Tibial nerve (tissue), 4 donors: ENCODE results near the gene MROH8. TPM values are rescaled to one million over a fixed set of nuclear protein-coding genes. Genes with fewer than 3 reads are reported as not detected.

Experiments
- DNase-seq, 2 donors: peaks; one replicate each; pipeline ENCODE4 v3.0.0-alpha.2; 2019; ENCODE audit warnings: low spot score in 2 of 2
- H3K27ac ChIP-seq, 4 donors: fragments of 200-600 bp; sonication (generic) in 3 of 4; one replicate each; pipeline ENCODE4 v1.5.1; 2017 to 2019; ENCODE audit warnings: mild to moderate bottlenecking in 1 of 4
- H3K27me3 ChIP-seq, 2 donors: fragments of 200-600 bp; sonication (generic) in 1 of 2; one replicate each; pipeline versions ENCODE4 v1.5.1 to v1.6.0; 2017 to 2019
- H3K36me3 ChIP-seq, 3 donors: fragments of 200-600 bp; sonication (generic); one replicate each; pipeline ENCODE4 v1.5.1; 2018 to 2019
- H3K4me1 ChIP-seq, 4 donors: fragments of 200-600 bp; sonication (generic) in 3 of 4; one replicate each; pipeline ENCODE4 v1.5.1; 2017 to 2019
- H3K4me3 ChIP-seq, 4 donors: fragments of 200-600 bp; sonication (generic) in 3 of 4; one replicate each; pipeline ENCODE4 v1.5.1; 2017 to 2019; ENCODE audit warnings: mild to moderate bottlenecking in 1 of 4, moderate library complexity in 1 of 4
- H3K9me3 ChIP-seq, 4 donors: fragments of 200-600 bp; sonication (generic) in 3 of 4; one replicate each; pipeline ENCODE4 v1.5.1; 2017 to 2019
- EP300 ChIP-seq, 2 donors: sonication (generic); formaldehyde crosslinking; IDR thresholded peaks; one replicate each; pipeline ENCODE4 v1.6.1; 2017; ENCODE audit warnings: antibody characterized with exemption in 2 of 2, mild to moderate bottlenecking in 1 of 2
- POLR2A ChIP-seq, 2 donors: fragments of 450-650 bp; IDR thresholded peaks; one replicate each; pipeline ENCODE4 v1.6.1; 2017; ENCODE audit warnings: antibody characterized with exemption in 2 of 2, mild to moderate bottlenecking in 2 of 2, moderate library complexity in 2 of 2
- WGBS, 2 donors: methylation state at CpG; one replicate each; pipeline ENCODE4 v1.1.5; 2018; 5-methylcytosine and 5-hydroxymethylcytosine counted together
- total RNA-seq, 4 donors: library from RNA; depleted of rRNA; stranded (reverse); fragments of >200 nt; gene quantifications; one replicate each; pipeline ENCODE4 v1.1.0, GENCODE V29; 2016
- TF ChIP-seq, protein P1 (sequence below), 5 experiments: fragments of 200-600 bp in 3 of 5; fragments of 450-650 bp in 2 of 5; sonication (generic) in 3 of 5; IDR thresholded peaks; one replicate each; pipeline ENCODE4 v1.5.1; 2016 to 2019; ENCODE audit warnings: antibody characterized with exemption in 5 of 5, mild to moderate bottlenecking in 3 of 5, moderate library complexity in 2 of 5

The MROH8 gene
- total RNA-seq, result 1 to 10 TPM; 1.9 to 2.7 (median 2.4) TPM

DNA sequence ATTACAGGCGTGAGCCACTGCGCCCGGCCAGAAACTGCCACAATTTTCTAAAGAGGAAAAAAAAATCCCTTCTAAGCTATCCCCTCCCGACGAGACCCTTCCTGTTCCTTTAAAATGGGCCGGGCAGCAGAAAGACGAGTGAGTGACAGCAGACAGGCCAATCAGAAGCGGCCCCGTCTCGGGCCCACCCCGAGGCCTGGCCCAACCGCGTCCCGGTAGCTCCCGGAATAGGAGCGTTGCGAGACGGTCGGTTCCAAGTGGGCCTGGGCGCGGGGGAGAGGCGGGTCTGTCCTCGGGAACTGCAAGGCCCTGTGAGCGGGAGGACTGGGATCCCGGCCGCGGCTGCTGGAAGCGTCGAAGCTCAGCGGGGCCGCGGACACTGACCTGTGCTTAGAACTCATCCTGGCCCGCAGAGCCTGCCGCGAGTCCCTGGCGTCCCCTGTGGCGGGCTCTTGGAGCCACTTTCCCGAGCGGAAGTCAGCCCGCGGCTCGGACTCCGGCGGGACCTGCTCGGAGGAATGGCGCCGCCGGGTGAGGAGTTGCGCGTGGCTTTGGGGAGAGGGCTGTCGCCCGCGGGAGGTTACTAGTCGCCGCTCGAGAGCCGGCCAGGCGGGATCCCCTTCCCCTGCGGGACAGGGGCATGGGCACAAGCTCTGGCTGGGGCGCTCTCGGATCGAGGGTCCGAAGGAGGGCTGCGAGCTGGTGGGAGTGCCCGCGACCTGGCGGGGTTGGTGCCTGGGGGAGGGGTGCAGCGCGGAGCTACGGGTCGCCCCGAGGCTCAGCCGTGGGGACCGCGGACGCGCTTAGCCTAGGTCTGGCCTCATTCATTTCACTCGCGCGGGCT, at the start of gene MROH8, which contains the start of gene RPN2:
TSS of gene MROH8 (minus strand) at position 710 of the 844 bp plus-strand sequence.
TSS of gene RPN2 (plus strand) at position 492 of the 844 bp plus-strand sequence. CDS start at position 519, 27 bp downstream.
- H3K27me3 ChIP-seq, result no peaks in the 10 kb centered on the region
- no peaks in the 10 kb centered on the region for H3K9me3 ChIP-seq
- peaks cover 0 to 54% (median 17%) of the 10 kb centered on the region in 4 donors for H3K4me1 ChIP-seq
- H3K4me3 ChIP-seq, result peak within 1 kb of the TSS; percentile 75 to 98 (median 89)
- peaks cover 0 to 13% (median 0%) of the 10 kb centered on the region in 3 donors for H3K36me3 ChIP-seq
- TF ChIP-seq, protein P1, sequence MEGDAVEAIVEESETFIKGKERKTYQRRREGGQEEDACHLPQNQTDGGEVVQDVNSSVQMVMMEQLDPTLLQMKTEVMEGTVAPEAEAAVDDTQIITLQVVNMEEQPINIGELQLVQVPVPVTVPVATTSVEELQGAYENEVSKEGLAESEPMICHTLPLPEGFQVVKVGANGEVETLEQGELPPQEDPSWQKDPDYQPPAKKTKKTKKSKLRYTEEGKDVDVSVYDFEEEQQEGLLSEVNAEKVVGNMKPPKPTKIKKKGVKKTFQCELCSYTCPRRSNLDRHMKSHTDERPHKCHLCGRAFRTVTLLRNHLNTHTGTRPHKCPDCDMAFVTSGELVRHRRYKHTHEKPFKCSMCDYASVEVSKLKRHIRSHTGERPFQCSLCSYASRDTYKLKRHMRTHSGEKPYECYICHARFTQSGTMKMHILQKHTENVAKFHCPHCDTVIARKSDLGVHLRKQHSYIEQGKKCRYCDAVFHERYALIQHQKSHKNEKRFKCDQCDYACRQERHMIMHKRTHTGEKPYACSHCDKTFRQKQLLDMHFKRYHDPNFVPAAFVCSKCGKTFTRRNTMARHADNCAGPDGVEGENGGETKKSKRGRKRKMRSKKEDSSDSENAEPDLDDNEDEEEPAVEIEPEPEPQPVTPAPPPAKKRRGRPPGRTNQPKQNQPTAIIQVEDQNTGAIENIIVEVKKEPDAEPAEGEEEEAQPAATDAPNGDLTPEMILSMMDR (IDR thresholded peaks at IDR 0.05), result peak in 2 of 5 experiments; percentile 63 to 74
- TF ChIP-seq POLR2A (IDR thresholded peaks at IDR 0.05) (peak; percentile 13 to 72), EP300 (IDR thresholded peaks at IDR 0.05) (peak; percentile 70 to 93)
- DNase-seq, result peak; percentile 96 to 97
- peak within 1 kb of the TSS; percentile 87 to 99 (median 94) for H3K27ac ChIP-seq
- 0 to 1% methylated on average over 46 to 65 of the region's 80 CpGs for WGBS, 2 donors

DNA sequence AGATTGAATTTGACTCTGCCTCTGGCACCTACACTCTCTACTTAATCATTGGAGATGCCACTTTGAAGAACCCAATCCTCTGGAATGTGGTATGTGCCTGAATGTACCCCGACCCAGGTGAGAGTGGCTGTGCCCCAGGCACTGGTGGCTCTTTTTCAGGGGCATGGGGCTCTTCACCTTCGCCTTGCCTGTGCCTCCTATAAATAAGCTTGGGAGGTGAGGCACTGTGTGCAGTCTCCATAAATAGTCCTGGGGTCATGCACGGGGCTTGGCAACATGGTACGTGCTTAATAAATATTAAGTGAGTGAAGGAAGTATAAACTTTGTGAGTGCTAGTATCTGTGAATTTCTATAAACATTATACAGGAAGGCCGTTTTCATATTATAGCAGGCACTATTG, 49.3 kb upstream of the MROH8 start:
- no peaks in the 10 kb centered on the region for H3K9me3 ChIP-seq
- 90 to 94% methylated on average over 5 of the region's 5 CpGs for WGBS, 2 donors
- H3K4me1 ChIP-seq, result peaks cover 0 to 31% (median 7%) of the 10 kb centered on the region in 4 donors
- no peak for TF ChIP-seq EP300 (IDR thresholded peaks at IDR 0.05)
- TF ChIP-seq, protein P1 (IDR thresholded peaks at IDR 0.05), result no peak
- no peak for TF ChIP-seq POLR2A (IDR thresholded peaks at IDR 0.05)
- no peak for DNase-seq
- no peak overlapping the region for H3K4me3 ChIP-seq
- H3K36me3 ChIP-seq, result peaks cover 2 to 99% (median 41%) of the 10 kb centered on the region in 3 donors
- no peaks in the 10 kb centered on the region for H3K27me3 ChIP-seq
- no peak overlapping the region for H3K27ac ChIP-seq

DNA sequence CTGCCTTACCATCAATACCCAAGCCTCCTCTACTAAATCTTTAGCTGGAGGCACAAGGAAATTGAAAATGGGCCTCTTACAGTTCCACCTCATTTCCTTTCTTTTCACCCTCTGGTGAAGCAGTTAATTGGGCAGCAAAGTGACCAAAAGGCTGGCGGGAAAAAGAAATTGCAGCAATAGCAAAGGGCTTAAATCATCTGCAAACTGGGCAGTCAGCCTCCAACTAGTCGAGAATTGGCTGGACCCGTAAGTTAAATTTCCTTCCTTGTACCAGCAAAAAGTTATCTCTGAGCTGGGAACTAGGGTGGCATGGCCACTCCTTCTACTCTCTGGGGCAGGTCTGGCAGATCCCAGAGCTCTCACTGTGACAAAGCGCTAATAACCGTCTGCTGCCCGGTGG, 48.7 kb upstream of the MROH8 start:
- no peaks in the 10 kb centered on the region for H3K9me3 ChIP-seq
- 54 to 62% methylated on average over 6 of the region's 6 CpGs for WGBS, 2 donors
- no peak overlapping the region for H3K27ac ChIP-seq
- DNase-seq, result no peak
- H3K4me1 ChIP-seq, result peaks cover 0 to 33% (median 7%) of the 10 kb centered on the region in 4 donors
- H3K27me3 ChIP-seq, result no peaks in the 10 kb centered on the region
- H3K36me3 ChIP-seq, result peaks cover 2 to 96% (median 40%) of the 10 kb centered on the region in 3 donors
- TF ChIP-seq, protein P1 (IDR thresholded peaks at IDR 0.05), result no peak
- TF ChIP-seq EP300 (IDR thresholded peaks at IDR 0.05) (no peak), POLR2A (IDR thresholded peaks at IDR 0.05) (no peak)
- H3K4me3 ChIP-seq, result no peak overlapping the region

DNA sequence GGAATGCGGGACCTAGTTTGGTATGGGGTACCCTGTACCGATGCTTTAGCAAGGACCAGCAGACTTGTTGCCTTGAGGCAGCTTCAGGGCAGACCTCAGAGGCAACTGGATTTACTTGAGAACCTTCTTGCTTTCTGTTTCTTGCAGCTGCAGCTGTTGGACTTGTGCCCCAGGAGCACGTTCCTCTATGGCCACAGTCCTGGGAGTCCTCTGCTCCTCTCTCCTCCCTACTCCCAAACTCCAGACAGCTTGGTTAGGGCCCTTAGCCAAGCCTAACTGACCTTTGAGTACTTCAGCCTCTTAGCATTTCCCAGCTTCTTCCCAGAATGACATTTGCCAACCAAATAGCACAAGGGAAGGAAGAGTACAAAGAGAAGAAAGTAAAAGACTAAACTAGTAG, 47.5 kb upstream of the MROH8 start:
- TF ChIP-seq POLR2A (IDR thresholded peaks at IDR 0.05) (no peak), EP300 (IDR thresholded peaks at IDR 0.05) (peak in 1 of 2 donors; percentile 12)
- TF ChIP-seq, protein P1 (IDR thresholded peaks at IDR 0.05), result no peak
- 31 to 57% methylated on average over 3 of the region's 3 CpGs for WGBS, 2 donors
- Histone ChIP-seq H3K4me1 (peaks cover 0 to 42% (median 7%) of the 10 kb centered on the region in 4 donors), H3K27ac (peak overlapping the region in 1 of 4 donors; percentile 2), H3K4me3 (no peak overlapping the region), H3K9me3 (no peaks in the 10 kb centered on the region), H3K36me3 (peaks cover 2 to 88% (median 40%) of the 10 kb centered on the region in 3 donors), H3K27me3 (no peaks in the 10 kb centered on the region)
- DNase-seq, result peak; percentile 47 to 53

DNA sequence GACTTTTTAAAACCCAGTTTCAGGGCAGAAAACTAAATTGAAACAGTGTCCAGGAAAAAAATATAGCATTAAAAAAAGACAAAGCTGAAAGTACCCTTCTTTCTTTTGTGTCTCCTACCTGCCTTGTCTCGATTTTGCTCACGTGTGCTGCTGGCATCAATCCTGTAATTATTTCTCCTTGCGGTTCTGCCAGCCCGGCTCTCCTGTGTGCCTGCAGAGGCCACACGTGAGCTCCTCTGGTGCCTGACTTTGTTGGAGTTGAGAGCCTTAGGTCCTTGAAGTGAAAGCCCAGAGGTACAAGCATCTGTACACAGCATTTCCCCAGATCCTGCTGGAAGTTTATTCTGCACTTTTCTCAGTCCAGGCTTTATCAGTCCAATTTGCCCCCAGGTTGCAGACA, 45.8 kb upstream of the MROH8 start:
- H3K27me3 ChIP-seq, result no peaks in the 10 kb centered on the region
- no peak for DNase-seq
- H3K4me1 ChIP-seq, result peaks cover 0 to 51% (median 12%) of the 10 kb centered on the region in 4 donors
- no peak for TF ChIP-seq POLR2A (IDR thresholded peaks at IDR 0.05)
- TF ChIP-seq EP300 (IDR thresholded peaks at IDR 0.05), result no peak
- TF ChIP-seq, protein P1 (IDR thresholded peaks at IDR 0.05), result no peak
- no peak overlapping the region for H3K27ac ChIP-seq
- peaks cover under 1 to 77% (median 39%) of the 10 kb centered on the region in 3 donors for H3K36me3 ChIP-seq
- no peaks in the 10 kb centered on the region for H3K9me3 ChIP-seq
- 86 to 94% methylated on average over 5 of the region's 5 CpGs for WGBS, 2 donors
- no peak overlapping the region for H3K4me3 ChIP-seq
